ENCODE results near the gene DDHD1.

DNA sequence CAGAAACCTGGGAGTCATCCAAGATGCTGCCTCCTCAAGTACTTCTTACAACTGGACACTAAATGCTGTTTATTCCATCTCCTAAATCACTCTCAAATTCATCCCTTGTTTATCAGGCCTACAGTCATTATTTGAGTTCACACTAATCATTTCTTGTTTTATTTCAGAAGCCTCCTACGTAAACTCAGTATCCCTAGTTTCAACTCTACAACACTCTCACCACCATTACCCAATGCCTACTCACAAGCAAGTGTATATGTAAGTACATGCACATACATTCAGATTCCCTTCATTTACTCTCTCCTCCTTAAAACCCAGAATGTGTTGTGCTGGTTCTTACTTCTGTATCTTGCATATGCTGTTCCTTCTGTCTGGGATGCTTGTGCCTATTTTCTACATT, 43.0 kb downstream of the DDHD1 start:
- TF ChIP-seq, protein P1, sequence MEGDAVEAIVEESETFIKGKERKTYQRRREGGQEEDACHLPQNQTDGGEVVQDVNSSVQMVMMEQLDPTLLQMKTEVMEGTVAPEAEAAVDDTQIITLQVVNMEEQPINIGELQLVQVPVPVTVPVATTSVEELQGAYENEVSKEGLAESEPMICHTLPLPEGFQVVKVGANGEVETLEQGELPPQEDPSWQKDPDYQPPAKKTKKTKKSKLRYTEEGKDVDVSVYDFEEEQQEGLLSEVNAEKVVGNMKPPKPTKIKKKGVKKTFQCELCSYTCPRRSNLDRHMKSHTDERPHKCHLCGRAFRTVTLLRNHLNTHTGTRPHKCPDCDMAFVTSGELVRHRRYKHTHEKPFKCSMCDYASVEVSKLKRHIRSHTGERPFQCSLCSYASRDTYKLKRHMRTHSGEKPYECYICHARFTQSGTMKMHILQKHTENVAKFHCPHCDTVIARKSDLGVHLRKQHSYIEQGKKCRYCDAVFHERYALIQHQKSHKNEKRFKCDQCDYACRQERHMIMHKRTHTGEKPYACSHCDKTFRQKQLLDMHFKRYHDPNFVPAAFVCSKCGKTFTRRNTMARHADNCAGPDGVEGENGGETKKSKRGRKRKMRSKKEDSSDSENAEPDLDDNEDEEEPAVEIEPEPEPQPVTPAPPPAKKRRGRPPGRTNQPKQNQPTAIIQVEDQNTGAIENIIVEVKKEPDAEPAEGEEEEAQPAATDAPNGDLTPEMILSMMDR (IDR thresholded peaks at IDR 0.05): no peak
- TF ChIP-seq, protein P2, sequence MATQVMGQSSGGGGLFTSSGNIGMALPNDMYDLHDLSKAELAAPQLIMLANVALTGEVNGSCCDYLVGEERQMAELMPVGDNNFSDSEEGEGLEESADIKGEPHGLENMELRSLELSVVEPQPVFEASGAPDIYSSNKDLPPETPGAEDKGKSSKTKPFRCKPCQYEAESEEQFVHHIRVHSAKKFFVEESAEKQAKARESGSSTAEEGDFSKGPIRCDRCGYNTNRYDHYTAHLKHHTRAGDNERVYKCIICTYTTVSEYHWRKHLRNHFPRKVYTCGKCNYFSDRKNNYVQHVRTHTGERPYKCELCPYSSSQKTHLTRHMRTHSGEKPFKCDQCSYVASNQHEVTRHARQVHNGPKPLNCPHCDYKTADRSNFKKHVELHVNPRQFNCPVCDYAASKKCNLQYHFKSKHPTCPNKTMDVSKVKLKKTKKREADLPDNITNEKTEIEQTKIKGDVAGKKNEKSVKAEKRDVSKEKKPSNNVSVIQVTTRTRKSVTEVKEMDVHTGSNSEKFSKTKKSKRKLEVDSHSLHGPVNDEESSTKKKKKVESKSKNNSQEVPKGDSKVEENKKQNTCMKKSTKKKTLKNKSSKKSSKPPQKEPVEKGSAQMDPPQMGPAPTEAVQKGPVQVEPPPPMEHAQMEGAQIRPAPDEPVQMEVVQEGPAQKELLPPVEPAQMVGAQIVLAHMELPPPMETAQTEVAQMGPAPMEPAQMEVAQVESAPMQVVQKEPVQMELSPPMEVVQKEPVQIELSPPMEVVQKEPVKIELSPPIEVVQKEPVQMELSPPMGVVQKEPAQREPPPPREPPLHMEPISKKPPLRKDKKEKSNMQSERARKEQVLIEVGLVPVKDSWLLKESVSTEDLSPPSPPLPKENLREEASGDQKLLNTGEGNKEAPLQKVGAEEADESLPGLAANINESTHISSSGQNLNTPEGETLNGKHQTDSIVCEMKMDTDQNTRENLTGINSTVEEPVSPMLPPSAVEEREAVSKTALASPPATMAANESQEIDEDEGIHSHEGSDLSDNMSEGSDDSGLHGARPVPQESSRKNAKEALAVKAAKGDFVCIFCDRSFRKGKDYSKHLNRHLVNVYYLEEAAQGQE (IDR thresholded peaks at IDR 0.05; ENCODE audit: insufficient read depth in 1 of 2, low read depth in 2 of 2, low read length in 1 of 2): no peak
- TF ChIP-seq SIN3A (IDR thresholded peaks at IDR 0.05; ENCODE audit: borderline replicate concordance, insufficient read depth, low read depth, low read length): no peak
